GM19467 (cell line): ENCODE measurements around the gene FASN.
"Not testable (repeated sequence)": the region's sequence is repeated elsewhere in the genome, so short reads cannot be mapped to it uniquely, and the experiment has no call there.

Experiments used
- ATAC-seq: cut with Tn5 transposase; IDR thresholded peaks from one replicate; pipeline ENCODE4 v1.9.1; 2021; ENCODE audit warnings: mild to moderate bottlenecking, moderate library complexity; ENCODE audit not compliant: unreplicated experiment

Gene FASN

DNA sequence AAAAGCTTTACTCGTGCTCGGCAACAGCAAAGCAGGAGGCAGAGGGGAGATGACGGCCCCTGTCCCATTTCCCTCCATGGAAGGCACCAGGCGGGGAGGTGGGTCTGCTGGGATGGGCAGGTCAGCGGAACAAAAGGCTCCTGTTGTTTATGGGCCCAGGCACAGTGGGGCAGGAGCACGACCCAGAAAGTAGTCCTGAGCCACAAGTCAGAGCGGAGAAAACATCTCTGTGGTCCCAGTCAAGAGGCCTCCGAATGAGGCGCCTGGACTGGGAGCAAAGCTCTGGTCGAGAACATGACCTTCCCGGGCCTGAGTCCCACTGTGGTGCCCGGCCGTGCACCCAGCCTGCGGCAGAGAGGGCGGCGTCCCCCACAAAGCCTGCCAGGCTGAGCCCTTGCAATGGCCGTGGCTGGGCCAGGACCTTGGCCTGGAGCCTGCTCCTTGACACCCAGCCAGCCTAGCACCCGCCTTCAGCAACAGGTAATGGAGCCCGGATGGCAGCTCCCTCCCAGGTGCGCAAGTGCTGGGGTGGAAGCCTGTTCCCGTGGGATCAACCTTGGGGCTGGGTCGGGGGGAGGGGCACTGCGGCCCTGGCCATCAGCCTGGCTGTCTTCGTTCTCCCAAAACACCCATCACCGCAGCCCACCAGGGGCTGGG lies 50.0 kb downstream of the FASN start:
- ATAC-seq: no peak

DNA sequence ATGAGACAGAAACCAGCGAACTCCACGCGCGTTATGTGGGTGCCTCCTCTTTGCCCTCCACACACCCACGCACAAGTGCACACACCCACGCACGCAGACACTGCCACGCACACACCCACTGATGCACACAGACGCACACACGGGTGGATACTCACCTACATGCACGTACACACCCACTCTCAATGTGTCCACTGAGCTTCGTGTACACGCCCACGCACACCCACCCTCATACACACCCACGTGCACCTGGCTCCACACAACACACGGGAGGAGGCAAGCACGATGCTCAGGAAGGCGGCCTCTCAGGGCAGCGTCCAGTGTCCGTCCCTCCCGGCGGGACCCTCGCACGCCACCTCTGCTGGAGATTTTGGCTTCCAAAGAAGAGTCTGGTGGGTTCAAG lies 50.7 kb downstream of the FASN start:
- ATAC-seq: no peak

DNA sequence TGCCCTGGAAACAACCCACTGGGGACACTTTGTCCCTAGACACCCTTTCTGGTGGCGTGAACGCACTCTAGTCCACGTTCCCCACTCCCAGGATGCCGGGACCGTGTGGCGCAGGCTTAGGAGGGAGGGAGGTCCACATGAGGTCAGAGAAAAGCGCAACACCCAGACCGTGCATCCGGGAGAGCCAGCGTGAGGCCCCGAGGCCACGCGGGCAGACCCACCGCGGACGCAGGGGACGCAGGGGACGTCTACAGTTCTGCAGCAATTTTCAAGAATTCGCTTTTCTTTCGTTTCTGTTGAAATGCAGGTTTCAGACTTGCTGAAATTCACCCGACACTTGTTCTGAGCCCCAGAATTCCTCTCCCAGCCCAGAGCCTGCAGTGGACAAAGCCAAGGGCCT lies 51.1 kb downstream of the FASN start:
- ATAC-seq: no peak

DNA sequence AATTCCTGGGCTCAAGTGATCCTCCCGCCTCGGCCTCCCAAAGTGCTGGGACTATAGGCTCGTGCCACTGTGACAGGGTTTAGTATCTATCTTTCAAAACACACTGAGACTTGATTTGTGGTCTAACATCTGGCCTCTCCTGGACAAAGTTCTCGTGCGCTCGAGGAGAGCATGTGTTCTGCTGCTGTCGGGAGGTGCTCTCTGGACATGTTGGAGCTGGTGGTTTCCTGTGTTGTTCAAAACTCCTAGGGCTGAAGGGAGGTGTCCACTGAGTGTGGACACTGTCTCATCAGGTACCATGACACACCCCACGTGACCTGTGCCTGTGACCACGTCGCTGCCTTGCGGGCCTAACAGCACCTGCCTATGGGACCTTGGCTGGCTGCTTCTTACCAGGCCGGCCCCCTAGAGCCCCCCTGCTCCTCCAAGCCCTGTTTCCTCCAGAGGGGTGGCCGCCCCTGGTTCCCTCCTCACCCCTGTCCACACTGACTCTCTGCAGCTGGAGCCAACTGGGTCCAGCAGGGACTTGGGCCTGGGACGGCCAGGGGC lies 52.0 kb downstream of the FASN start:
- ATAC-seq: no peak

DNA sequence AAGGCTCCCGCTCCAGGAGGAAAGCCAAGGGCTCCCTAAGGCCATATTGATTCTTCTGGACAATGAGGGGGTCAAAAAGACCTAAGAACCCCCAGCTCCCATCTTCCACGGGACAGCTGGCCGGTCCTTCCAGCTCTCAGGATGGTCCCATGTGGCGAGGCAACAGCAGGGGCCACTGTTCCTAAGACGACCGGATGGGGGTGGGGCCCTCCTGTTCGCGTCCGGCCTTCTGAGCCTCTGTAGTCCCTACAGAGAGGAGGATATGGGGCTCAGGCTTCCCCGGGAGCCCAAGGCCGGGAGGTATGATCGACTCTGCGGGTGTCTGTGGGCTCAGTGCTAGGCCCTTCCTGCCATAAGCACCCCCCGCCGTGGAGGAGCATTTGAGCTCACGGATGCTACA lies 54.5 kb downstream of the FASN start:
- ATAC-seq: no peak

DNA sequence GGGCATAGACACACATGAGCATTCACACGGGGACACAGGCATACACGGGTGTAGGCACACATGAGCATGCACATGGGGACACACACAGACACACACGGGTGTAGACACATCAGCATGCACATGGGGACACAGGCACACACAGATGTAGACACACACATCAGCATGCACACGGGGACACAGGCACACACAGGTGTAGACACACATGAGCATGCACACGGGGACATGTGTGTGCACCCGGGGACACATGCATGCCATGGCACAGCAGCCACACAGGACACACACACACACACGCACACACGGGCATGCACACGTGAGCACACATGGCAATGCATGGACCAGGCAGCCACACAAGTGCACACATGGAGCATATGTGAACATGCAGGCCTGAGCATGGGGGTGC lies 55.4 kb downstream of the FASN start:
- no peak for ATAC-seq

DNA sequence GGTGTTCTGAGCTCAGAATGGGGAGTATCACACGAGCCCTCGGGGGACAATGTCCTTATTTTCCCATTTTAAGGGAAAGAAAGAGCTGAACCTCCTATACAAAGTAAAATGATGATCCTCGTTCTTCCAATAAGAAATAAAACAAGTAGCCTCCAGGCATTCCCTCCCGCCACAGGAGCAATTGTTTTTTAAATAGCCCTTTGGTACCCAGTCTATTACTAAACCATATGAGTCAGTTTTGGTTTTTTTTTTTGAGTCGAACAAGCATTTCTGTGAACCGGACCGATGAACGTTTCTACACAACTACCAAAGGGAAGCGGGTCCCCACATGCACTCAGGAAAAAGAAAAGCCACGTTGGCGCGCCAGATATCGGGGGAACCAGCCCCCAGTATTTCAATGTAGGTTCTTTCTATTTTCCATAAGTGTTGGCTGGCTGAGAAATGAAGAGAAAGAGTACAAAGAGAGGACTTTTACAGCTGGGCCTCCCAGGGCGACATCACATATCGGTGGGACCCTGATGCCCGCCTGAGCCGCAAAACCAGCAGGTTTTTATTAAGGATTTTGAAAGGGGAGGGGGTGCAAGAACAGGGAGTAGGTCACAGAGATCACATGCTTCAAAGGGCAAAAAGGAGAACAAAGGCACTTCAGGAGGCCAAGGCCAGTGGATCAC lies 56.8 kb downstream of the FASN start:
- no peak for ATAC-seq

DNA sequence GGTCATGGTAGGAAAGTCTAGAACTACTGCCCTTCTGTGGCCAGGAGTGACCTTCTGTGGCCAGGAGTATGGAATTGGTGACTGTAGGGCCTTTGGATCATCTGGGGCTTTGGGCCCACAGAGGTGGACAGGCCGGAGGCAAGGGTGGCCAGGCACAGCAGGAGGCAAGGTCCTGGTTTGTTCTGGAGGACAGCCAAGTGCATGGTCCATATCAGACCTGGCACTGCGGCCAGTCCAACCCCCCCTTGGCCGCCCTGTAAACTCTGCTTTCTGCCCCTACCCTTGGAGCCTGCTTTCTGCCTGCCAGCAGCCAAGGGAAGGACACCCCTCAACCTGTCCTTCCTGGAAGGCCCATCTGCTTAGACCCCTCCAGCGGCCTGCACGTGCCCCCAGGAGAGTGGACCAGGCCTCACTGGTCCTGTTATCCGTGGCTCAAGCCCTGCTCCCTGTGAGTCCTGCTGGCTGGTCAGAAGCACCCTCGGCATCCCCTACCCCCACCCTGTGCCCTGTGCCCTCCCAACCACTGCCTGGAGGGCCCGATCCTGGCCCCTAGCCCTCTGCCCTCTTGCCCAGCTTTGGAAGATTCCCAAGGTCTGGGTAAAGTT lies 58.2 kb downstream of the FASN start:
- ATAC-seq: no peak

DNA sequence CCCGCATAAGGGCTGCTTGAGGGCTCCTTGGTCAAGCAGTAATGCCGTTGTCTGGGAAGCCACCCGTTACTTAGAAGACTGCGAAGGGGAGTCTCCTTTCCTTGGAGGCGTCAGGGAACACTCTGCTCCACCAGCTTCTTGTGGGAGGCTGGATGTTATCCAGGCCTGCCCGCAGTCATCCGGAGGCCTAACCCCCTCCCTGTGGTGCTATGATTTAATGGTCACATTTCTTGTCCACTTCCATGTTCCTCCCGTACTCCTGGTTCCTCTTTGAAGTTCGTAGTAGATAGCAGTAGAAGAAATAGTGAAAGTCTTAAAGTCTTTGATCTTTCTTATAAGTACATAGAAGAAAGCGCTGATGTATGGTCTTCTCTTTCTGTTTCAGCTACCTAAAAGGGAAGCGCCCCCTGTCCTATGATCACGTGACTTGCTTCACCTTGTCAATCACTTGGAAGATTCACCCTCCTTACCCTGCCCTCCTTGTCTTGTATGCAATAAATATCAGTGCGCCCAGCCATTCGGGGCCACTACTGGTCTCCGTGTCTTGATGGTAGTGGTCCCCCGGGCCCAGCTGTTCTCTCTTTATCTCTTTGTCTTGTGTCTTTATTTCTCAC lies 59.1 kb downstream of the FASN start:
- not testable (repeated sequence) for ATAC-seq

DNA sequence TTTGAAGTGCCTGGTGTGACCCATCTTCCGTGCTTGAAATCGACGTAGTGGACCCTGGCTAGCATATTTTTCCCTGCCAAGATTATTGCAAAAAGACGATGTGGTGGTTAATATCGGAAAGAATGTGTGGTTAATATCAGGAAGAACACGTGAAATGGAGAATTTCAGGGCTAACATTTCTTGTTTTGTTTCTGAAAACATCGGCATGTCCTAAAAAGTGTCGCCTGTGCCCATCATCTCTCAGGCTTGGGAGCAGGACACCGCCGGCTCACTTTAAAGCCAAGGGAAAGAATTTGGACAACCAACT lies 60.2 kb downstream of the FASN start:
- no peak for ATAC-seq

DNA sequence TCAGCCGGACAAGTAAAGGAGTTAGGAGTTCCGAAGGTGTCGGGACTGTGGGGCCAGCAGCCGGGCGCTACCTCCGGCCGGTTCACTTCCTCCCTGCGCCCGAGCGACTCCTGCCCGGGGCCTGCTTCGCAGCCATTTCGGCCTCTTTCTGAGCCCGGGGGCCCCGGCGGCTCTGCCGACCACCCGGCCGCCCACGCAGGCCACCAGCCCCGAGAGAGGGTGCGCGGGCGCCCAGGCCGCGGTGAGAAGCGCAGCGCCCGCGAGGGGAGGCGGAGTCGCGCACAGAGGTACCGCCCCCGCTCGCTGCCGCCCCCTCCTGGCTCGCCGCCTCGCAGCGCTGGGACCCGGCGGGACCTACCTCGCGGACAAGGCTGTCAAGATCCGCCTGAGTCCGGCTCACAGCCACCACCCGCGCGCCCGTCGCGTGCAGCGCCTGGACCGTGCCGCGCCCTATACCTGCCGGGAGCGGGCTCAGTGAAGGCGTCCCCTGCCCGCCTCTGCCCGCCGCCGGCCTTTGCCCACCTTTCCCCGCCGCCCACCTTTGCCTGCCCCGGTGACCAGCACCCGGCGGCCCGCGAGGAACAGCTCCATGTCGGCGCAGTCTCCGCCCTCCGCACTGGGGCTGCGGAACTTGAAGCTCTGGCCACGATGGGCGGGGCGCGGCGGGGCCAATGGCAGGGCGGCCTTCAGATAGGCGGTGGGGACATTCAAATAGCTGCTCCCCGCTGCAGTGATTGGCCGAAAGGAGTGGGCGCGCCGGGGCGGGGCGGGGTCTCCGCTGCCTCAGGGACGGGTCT lies 60.7 kb downstream of the FASN start, which contains the start of gene DCXR:
Gene DCXR, minus strand, starts transcription at position 606 of the 797 bp plus-strand sequence. Its CDS starts 15 bp downstream, at position 591.
- peak; percentile 77 for ATAC-seq

DNA sequence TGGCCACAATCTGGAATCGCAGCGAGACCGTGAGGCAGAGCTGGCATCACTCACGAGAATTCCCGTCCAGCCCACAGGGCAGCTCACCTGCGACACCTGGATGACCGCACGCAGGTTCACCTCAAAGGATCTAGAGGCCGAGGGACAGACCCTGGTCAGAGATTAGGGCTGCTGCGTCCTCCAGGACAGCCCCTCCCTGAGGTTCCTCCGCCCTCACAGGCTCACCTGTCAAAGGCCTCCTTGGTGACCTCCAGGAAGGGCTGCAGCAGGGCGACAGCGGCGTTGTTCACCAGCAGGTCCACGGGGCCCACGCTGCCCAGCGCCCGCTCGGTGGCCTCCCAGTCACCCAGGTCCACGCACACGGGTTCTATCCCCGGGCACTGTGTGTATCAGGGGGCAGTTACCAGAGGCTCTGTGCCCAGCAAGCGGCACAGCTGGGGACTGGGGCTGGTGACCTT lies 61.4 kb downstream of the FASN start:
- no peak for ATAC-seq

DNA sequence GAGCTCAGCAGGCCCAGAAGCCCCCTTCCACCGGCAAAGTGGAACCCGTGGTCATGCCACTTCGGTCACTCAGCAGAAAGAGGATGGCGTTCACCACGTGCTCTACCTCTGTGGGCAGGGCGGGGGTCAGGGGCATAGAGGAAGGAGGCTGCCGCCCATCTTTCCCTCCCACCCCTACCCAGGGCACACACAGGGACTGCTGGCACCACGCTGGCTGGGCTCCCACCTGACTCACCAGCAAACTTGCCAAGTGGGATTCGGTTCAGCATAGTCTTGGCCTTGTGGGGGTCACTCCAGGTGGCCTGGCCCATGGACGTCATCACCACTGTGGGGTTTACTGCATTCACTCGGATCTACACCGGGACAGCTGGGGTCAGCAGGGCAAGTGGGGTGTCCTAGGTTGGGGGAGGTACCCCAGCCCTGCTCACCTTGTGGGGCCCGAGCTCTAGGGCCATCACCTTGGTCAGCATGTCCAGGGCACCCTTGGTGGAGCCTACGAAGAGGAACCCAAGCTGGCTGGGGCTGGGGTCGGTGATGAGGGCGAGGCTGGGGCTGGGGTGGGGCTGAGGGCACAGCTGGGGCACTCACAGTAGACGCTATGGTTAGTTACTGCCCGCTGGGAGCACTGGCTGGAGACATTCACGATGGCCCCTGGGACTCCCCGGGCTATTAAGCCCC lies 61.9 kb downstream of the FASN start:
- no peak for ATAC-seq

DNA sequence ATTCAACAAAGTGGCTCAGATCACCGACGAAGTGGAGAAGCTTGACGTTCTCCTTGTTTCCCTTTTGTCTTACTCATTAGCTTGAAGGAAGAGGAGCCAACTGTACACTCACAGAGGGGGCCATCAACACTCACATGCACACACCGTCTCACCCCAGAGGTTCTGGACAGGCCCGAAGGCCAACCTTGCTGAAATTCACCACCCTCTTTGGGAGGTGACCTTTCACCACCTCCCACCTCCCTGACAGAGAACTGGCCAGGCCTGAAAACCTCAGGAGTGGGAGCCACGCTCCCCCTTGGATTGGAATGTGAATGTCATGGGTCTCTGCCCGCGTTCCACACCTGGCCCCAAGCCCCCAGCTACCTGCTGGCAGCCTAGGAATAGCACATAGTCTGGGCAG lies 62.5 kb downstream of the FASN start:
- ATAC-seq: no peak

DNA sequence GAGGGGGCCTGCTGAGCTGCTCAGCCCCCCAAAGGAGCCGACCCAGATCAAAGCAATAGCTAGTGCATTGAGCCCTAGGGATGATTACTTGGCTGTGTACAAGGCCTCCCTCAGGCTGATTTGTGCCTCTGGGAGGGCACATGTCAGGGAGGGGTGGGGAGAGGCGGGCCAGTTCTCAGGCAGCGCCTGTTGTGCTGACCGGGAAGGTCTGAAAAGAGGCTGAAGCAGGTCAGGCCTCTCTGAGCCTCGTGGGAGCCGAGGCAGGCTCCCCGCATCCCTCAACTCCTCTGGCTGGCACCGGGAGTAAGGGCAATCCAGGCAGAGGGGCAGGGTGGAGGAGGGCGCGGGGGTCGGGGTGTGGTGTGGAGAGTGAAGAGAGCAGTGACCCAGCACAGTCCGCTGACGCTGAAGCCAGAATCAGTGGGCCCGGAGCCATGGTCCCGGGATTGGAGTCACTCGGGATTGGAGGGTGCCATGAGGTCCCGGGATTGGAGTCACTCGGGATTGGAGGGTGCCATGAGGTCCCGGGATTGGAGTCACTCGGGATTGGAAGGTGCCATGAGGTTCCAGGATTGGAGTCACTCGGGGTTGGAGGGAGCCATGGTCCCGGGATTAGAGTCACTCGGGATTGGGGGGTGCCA lies 63.5 kb downstream of the FASN start:
- ATAC-seq: no peak

DNA sequence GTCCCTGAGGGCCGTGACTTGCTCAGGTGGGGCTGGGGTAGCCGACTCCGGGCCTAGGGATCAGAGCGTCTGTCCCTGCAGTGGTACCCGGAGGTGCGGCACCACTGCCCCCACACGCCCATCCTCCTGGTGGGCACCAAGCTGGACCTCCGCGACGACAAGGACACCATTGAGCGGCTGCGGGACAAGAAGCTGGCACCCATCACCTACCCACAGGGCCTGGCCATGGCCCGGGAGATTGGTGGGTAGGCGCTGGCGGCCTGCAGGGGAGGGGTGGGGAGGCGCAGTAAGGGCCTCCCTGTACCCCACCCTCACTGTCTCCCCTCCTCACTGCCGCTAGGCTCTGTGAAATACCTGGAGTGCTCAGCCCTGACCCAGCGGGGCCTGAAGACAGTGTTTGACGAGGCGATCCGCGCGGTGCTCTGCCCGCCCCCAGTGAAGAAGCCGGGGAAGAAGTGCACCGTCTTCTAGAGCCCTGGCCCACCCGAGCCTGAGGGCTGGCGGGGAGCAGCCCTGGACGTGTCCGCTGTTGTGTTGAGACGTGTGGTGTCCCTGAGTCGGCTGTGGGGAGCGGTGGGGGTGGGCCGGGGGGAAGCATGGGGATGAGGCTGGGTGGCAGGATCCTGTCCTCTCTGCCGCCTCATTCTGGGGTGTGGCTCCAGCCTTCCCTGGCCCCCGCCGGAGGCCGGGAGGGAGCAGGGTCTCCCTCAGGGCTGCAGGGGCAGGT lies 64.5 kb downstream of the FASN start:
- ATAC-seq: no peak

DNA sequence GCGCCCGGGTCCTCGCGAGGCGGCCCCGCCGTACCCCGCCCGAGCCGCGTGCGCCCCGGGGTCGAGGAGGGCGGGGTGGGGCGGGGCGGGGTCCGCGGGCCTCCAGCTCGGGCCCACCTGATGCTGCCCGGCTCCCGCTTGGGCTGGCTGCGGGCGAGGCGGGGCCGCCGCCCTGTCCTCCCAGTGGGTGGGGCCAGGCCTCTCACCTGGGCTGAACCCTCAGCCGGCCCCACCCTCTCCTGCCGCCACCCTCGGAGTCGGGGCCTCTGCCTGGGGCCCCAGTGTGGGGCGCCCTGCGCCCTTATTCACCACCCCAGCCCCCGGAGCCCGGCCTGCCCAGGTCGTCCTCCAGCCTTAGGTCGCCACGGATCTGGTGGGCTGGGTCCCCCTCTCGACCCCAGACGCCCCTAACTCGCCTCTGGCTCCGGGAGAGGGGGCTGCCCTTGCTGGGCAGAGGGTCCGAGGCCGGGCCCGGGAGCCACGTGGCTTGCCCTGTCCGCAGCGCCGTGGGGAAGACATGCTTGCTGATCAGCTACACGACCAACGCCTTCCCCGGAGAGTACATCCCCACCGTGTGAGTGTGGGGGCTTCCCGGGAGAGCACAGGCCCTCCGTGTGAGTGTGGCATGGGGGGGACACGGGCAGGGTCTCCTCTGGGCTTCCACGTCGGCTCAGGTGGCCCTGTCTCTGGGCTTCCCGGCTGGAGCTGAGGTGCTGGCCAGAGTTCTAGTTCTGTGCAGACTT lies 66.0 kb downstream of the FASN start:
- ATAC-seq: no peak

DNA sequence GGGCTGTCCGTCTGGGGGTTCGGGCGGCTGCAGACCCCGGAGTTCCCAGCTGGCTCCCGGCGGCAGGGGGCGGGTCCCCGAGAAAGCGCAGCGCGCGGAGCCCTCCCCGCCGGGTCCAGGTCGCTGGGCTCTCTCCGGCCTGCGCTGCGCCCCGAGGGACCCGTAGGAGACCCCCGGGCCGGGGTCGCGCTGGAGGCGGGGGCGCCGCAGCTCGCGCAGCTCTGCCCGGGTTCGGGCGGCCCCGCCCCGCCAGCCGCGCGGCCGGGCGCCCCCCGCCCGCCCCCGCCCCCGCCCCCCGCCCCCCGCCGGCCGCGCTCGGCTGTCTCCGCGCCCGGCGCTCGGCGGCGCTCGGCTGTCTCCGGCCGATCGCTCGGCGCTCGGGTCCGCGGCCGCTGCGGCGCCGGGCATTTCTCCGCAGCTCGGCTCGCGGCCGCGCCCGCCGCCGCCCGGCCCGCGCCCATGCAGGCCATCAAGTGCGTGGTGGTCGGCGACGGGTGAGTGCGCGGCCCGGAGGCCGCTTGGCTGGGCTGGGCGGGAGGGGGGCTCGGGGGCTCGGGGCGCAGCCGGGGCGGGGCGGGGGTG lies 66.6 kb downstream of the FASN start, which contains the start of gene RAC3:
Gene RAC3, plus strand, starts transcription at position 376 of the 582 bp plus-strand sequence. Its CDS starts 84 bp downstream, at position 460.
- ATAC-seq: no peak
